Endodermal cell (in vitro differentiated cells): ENCODE measurements around the gene ITGB1. TPM values are rescaled to one million over a fixed set of nuclear protein-coding genes. Genes with fewer than 3 reads are reported as not detected.
"Not testable (repeated sequence)": the region's sequence is repeated elsewhere in the genome, so short reads cannot be mapped to it uniquely, and the experiment has no call there.

Experiments
- DNase-seq: peaks from one replicate; pipeline ENCODE4 v3.0.0-alpha.2; 2017
- H3K27ac ChIP-seq: 2 replicates; pipeline ENCODE4 v1.5.1; 2013; ENCODE audit warnings: mild to moderate bottlenecking, low read depth, low read length, moderate library complexity
- H3K27me3 ChIP-seq: 2 replicates; pipeline ENCODE4 v1.6.1; 2013; ENCODE audit warnings: mild to moderate bottlenecking, low read length, moderate library complexity; ENCODE audit not compliant: insufficient read depth, control insufficient read depth, poor library complexity, severe bottlenecking
- H3K36me3 ChIP-seq: 2 replicates; pipeline ENCODE4 v1.7.0; 2013; ENCODE audit warnings: mild to moderate bottlenecking, low read length, moderate library complexity; ENCODE audit not compliant: control insufficient read depth, insufficient read depth
- H3K4me1 ChIP-seq: one replicate; pipeline ENCODE4 v1.7.0; 2013; ENCODE audit warnings: low read length; ENCODE audit not compliant: control insufficient read depth, insufficient read depth
- H3K4me3 ChIP-seq: 2 replicates; pipeline ENCODE4 v1.5.1; 2013; ENCODE audit warnings: mild to moderate bottlenecking, low read length, moderate library complexity
- H3K9ac ChIP-seq: 2 replicates; pipeline ENCODE4 v1.6.1; 2013; ENCODE audit warnings: mild to moderate bottlenecking, low read length, moderate library complexity; ENCODE audit not compliant: poor library complexity, severe bottlenecking; ENCODE audit errors: extremely low read depth
- H3K9me3 ChIP-seq: 2 replicates; pipeline ENCODE4 v1.6.1; 2013; ENCODE audit warnings: mild to moderate bottlenecking, low read length, moderate library complexity; ENCODE audit not compliant: control insufficient read depth
- H3K27ac Mint-ChIP-seq: 2 replicates; pipeline ENCODE4 v1.8.0; 2020; ENCODE audit warnings: mixed read lengths
- H3K27me3 Mint-ChIP-seq: 2 replicates; pipeline ENCODE4 v1.8.0; 2021; ENCODE audit warnings: mild to moderate bottlenecking, mixed read lengths; ENCODE audit not compliant: insufficient read depth
- H3K36me3 Mint-ChIP-seq: 2 replicates; pipeline ENCODE4 v1.8.0; 2020; ENCODE audit warnings: low read depth, mixed read lengths
- H3K4me1 Mint-ChIP-seq: 2 replicates; pipeline ENCODE4 v1.8.0; 2020; ENCODE audit warnings: mixed read lengths
- H3K4me3 Mint-ChIP-seq: 2 replicates; pipeline ENCODE4 v1.8.0; 2020; ENCODE audit warnings: mild to moderate bottlenecking, moderate library complexity, mixed read lengths
- H3K9me3 Mint-ChIP-seq: 2 replicates; pipeline ENCODE4 v1.8.0; 2020; ENCODE audit warnings: mild to moderate bottlenecking, mixed read lengths
- CTCF ChIP-seq: fragments of 200-600 bp; sonication (generic); conservative IDR thresholded peaks from 2 replicates; pipeline ENCODE4 v1.5.0; 2021; ENCODE audit warnings: antibody characterized with exemption, mild to moderate bottlenecking
- WGBS, 2 experiments: methylation state at CpG; one replicate each; pipeline versions ENCODE4 v1.1.5 to v1.1.7; 2013; ENCODE audit warnings: missing lambda C conversion rate in 2 of 2, mixed read lengths in 1 of 2; ENCODE audit not compliant: insufficient coverage in 1 of 2, insufficient read length in 1 of 2; 5-methylcytosine and 5-hydroxymethylcytosine counted together
- total RNA-seq, 2 donors: library from RNA; stranded (reverse); fragmentation: NEBNext Ultra II Directional in 1 of 2; extraction: Animal tissue kit (Norgen Biotek cat#: 25700) in 1 of 2; gene quantifications; 2 replicates in 1 of 2; 3 replicates in 1 of 2; pipeline ENCODE4 v1.2.1, GENCODE V29; 2021

Gene ITGB1
- total RNA-seq, 2 donors from 2014 or later: 239 to 285 TPM

- Histone ChIP-seq H3K9ac (no peak overlapping the region), H3K4me3 (no peak overlapping the region), H3K27ac (no peak overlapping the region), H3K9me3 (peaks cover 20% of the 10 kb centered on the region), H3K27me3 (no peaks in the 10 kb centered on the region), H3K4me1 (no peaks in the 10 kb centered on the region), H3K36me3 (no peaks in the 10 kb centered on the region)
- Mint-ChIP-seq H3K27me3 (no peaks in the 10 kb centered on the region), H3K4me1 (peaks cover 8% of the 10 kb centered on the region), H3K27ac (no peak overlapping the region), H3K4me3 (no peak overlapping the region), H3K36me3 (peaks cover 2% of the 10 kb centered on the region), H3K9me3 (peaks cover 26% of the 10 kb centered on the region)
- peak; percentile 71 for DNase-seq
- no peak for TF ChIP-seq CTCF
- 0 to 42% methylated on average over 1 to 3 of the region's 3 CpGs for WGBS, 2 experiments
Observed at GRCh38 chr10:32995751-32996150, 37.7 kb upstream of the ITGB1 start.

- Mint-ChIP-seq H3K4me1 (peaks cover 9% of the 10 kb centered on the region), H3K27me3 (no peaks in the 10 kb centered on the region), H3K9me3 (peaks cover 31% of the 10 kb centered on the region), H3K27ac (peak overlapping the region; percentile 46), H3K36me3 (peaks cover 4% of the 10 kb centered on the region), H3K4me3 (no peak overlapping the region)
- Histone ChIP-seq H3K27me3 (no peaks in the 10 kb centered on the region), H3K36me3 (no peaks in the 10 kb centered on the region), H3K4me1 (no peaks in the 10 kb centered on the region), H3K9ac (no peak overlapping the region), H3K27ac (no peak overlapping the region), H3K9me3 (peaks cover 23% of the 10 kb centered on the region), H3K4me3 (no peak overlapping the region)
- 87 to 94% methylated on average over 6 to 9 of the region's 9 CpGs for WGBS, 2 experiments
- no peak for DNase-seq
- TF ChIP-seq CTCF: no peak
Observed at GRCh38 chr10:32995066-32995622, 37.1 kb upstream of the ITGB1 start.

GRCh38 chr10:32994632-32995031 is 36.6 kb upstream of the ITGB1 start:
- not testable (repeated sequence) for H3K36me3 Mint-ChIP-seq

GRCh38 chr10:32992310-32992709 is 34.3 kb upstream of the ITGB1 start:
- H3K27ac ChIP-seq, H3K27ac Mint-ChIP-seq: not testable (repeated sequence)
- peaks cover 34% of the 10 kb centered on the region for H3K9me3 Mint-ChIP-seq

More at GRCh38 chr10:32994632-32995031, 36.6 kb upstream of the ITGB1 start:
- Mint-ChIP-seq H3K9me3 (peaks cover 33% of the 10 kb centered on the region), H3K4me1 (peaks cover 12% of the 10 kb centered on the region)
- H3K4me3 ChIP-seq, H3K27me3 Mint-ChIP-seq, H3K27ac Mint-ChIP-seq, H3K9ac ChIP-seq, H3K4me3 Mint-ChIP-seq, H3K4me1 ChIP-seq, H3K36me3 ChIP-seq, H3K27me3 ChIP-seq, DNase-seq, H3K27ac ChIP-seq: not testable (repeated sequence)
- 100% methylated on average over 1 of the region's 2 CpGs for WGBS, 2 experiments
- peaks cover 23% of the 10 kb centered on the region for H3K9me3 ChIP-seq

More at GRCh38 chr10:32992310-32992709, 34.3 kb upstream of the ITGB1 start:
- H3K4me1 Mint-ChIP-seq: peaks cover 12% of the 10 kb centered on the region
- not testable (repeated sequence) for H3K4me1 ChIP-seq, H3K27me3 ChIP-seq, H3K27me3 Mint-ChIP-seq, H3K36me3 ChIP-seq, H3K4me3 ChIP-seq, DNase-seq, H3K36me3 Mint-ChIP-seq, H3K9ac ChIP-seq, H3K4me3 Mint-ChIP-seq
- 97 to 100% methylated on average over 1 to 4 of the region's 4 CpGs for WGBS, 2 experiments
- H3K9me3 ChIP-seq: peaks cover 23% of the 10 kb centered on the region
